Body of pancreas (tissue), 4 donors: ENCODE measurements around the gene IFITM5. TPM values are rescaled to one million over a fixed set of nuclear protein-coding genes. Genes with fewer than 3 reads are reported as not detected.
"Not testable (repeated sequence)": the region's sequence is repeated elsewhere in the genome, so short reads cannot be mapped to it uniquely, and the experiment has no call there.

Experiments
- ATAC-seq: fragments of 150-250 bp; one replicate; pipeline ENCODE4 v1.9.1; 2016
- DNase-seq, 4 donors: peaks; one replicate each; pipeline ENCODE4 v3.0.0-alpha.2; 2019
- H3K27ac ChIP-seq, 4 donors: fragments of 200-600 bp; sonication (generic); 1 replicate in 3 of 4; 2 replicates in 1 of 4; pipeline versions ENCODE4 v1.5.1 to v1.6.1; 2016 to 2019; ENCODE audit warnings: mild to moderate bottlenecking in 1 of 4, mixed read lengths in 1 of 4, moderate library complexity in 1 of 4
- H3K27me3 ChIP-seq, 2 donors: fragments of 200-600 bp; sonication (generic); one replicate each; pipeline ENCODE4 v1.6.0; 2016; ENCODE audit warnings: mild to moderate bottlenecking in 1 of 2
- H3K36me3 ChIP-seq, 2 donors: fragments of 200-600 bp; sonication (generic); replicated peaks in 1 of 2; 2 replicates each; pipeline ENCODE4 v1.5.1; 2016; ENCODE audit warnings: low read depth in 2 of 2; ENCODE audit not compliant: insufficient read depth in 1 of 2
- H3K4me1 ChIP-seq: fragments of 200-600 bp; sonication (generic); one replicate; pipeline ENCODE4 v1.6.0; 2016
- H3K4me3 ChIP-seq, 2 donors: fragments of 200-600 bp; sonication (generic); 1 replicate in 1 of 2; 2 replicates in 1 of 2; pipeline ENCODE4 v1.5.1; 2016 to 2019
- H3K9me3 ChIP-seq, 3 donors: fragments of 200-600 bp; sonication (generic); 1 replicate in 2 of 3; 2 replicates in 1 of 3; pipeline ENCODE4 v1.5.1; 2016
- CTCF ChIP-seq, 7 experiments: fragments of 450-650 bp in 4 of 7; fragments of 200-600 bp in 3 of 7; sonication (generic) in 3 of 7; IDR thresholded peaks; one replicate each; pipeline ENCODE4 v1.5.1; 2016 to 2019; ENCODE audit warnings: antibody characterized with exemption in 7 of 7
- POLR2A ChIP-seq, 3 donors: fragments of 450-650 bp; IDR thresholded peaks; one replicate each; pipeline ENCODE4 v1.6.1; 2016; ENCODE audit warnings: antibody characterized with exemption in 3 of 3, mild to moderate bottlenecking in 2 of 3
- WGBS, 2 donors: methylation state at CpG; one replicate each; pipeline ENCODE4 v1.1.5; 2017; 5-methylcytosine and 5-hydroxymethylcytosine counted together
- intact Hi-C: fragments of 100-400 bp; cut with DNase I; formaldehyde crosslinking; loops from one replicate; pipeline ENCODE4 v1.15.1; 2023
- total RNA-seq, 2 donors: library from RNA; depleted of rRNA; stranded (reverse); fragments of >200 nt; gene quantifications; one replicate each; pipeline ENCODE4 v1.1.0, GENCODE V29; 2016

The IFITM5 gene
- total RNA-seq, 2 donors from 2014 or later, result not detected

GRCh38 chr11:331358-332060 lies 32.2 kb upstream of the IFITM5 start:
- intact Hi-C loops, result no loop called here
- Histone ChIP-seq H3K9me3 (no peaks in the 10 kb centered on the region), H3K4me1 (peaks cover 10% of the 10 kb centered on the region), H3K27ac (no peak overlapping the region), H3K27me3 (no peaks in the 10 kb centered on the region), H3K4me3 (no peak overlapping the region), H3K36me3 (no peaks in the 10 kb centered on the region)
- ATAC-seq (no peak), DNase-seq (no peak)
- WGBS, 2 donors, result 74 to 82% methylated on average over 10 to 19 of the region's 19 CpGs
- TF ChIP-seq POLR2A (IDR thresholded peaks at IDR 0.05), result no peak
- no peak for TF ChIP-seq CTCF (IDR thresholded peaks at IDR 0.05)

GRCh38 chr11:330694-331357 lies 31.5 kb upstream of the IFITM5 start:
- no peaks in the 10 kb centered on the region for H3K36me3 ChIP-seq
- H3K27me3 ChIP-seq, result no peaks in the 10 kb centered on the region
- WGBS, 2 donors, result 79 to 81% methylated on average over 34 of the region's 34 CpGs
- H3K27ac ChIP-seq, result no peak overlapping the region
- DNase-seq, result no peak
- no peaks in the 10 kb centered on the region for H3K9me3 ChIP-seq
- intact Hi-C loops, result no loop called here
- TF ChIP-seq POLR2A (IDR thresholded peaks at IDR 0.05) (no peak), CTCF (IDR thresholded peaks at IDR 0.05) (no peak)
- no peak overlapping the region for H3K4me3 ChIP-seq
- peaks cover 16% of the 10 kb centered on the region for H3K4me1 ChIP-seq
- ATAC-seq, result no peak

- WGBS, 2 donors, result 61 to 67% methylated on average over 12 to 14 of the region's 14 CpGs
- Histone ChIP-seq H3K27me3 (no peaks in the 10 kb centered on the region), H3K27ac (no peak overlapping the region), H3K4me3 (no peak overlapping the region), H3K9me3 (no peaks in the 10 kb centered on the region), H3K4me1 (peaks cover 16% of the 10 kb centered on the region), H3K36me3 (no peaks in the 10 kb centered on the region)
- TF ChIP-seq CTCF (IDR thresholded peaks at IDR 0.05) (no peak), POLR2A (IDR thresholded peaks at IDR 0.05) (no peak)
- ATAC-seq (no peak), DNase-seq (no peak)
- intact Hi-C loops, result no loop called here
Observed at GRCh38 chr11:330307-330693, 31.0 kb upstream of the IFITM5 start.

GRCh38 chr11:329886-330253 lies 30.5 kb upstream of the IFITM5 start:
- Histone ChIP-seq H3K4me1 (peaks cover 16% of the 10 kb centered on the region), H3K4me3 (no peak overlapping the region), H3K27me3 (no peaks in the 10 kb centered on the region), H3K9me3 (no peaks in the 10 kb centered on the region), H3K27ac (no peak overlapping the region), H3K36me3 (no peaks in the 10 kb centered on the region)
- 81 to 100% methylated on average over 2 of the region's 2 CpGs for WGBS, 2 donors
- intact Hi-C loops, result no loop called here
- TF ChIP-seq POLR2A (IDR thresholded peaks at IDR 0.05), result no peak
- TF ChIP-seq CTCF (IDR thresholded peaks at IDR 0.05), result no peak
- ATAC-seq, result no peak
- DNase-seq, result no peak

- H3K4me3 ChIP-seq, DNase-seq, ATAC-seq, H3K27me3 ChIP-seq, H3K9me3 ChIP-seq, intact Hi-C loops, H3K27ac ChIP-seq, H3K36me3 ChIP-seq: not testable (repeated sequence)
- peaks cover 16% of the 10 kb centered on the region for H3K4me1 ChIP-seq
- WGBS, 2 donors, result 85 to 89% methylated on average over 15 of the region's 15 CpGs
Observed at GRCh38 chr11:328516-329100, 29.3 kb upstream of the IFITM5 start.
